IMR-90 (cell line): ENCODE measurements around the gene BTN3A1.

Experiments
- CTCF ChIP-seq: conservative IDR thresholded peaks from 2 replicates; pipeline ENCODE4 v1.5.1; 2012; ENCODE audit warnings: mild to moderate bottlenecking, low read depth, low read length, improper control_type of control experiment
- MXI1 ChIP-seq: IDR thresholded peaks from 2 replicates; pipeline ENCODE4 v1.6.1; 2012; ENCODE audit warnings: low read depth, mild to moderate bottlenecking, low read length, moderate library complexity, borderline replicate concordance
- POLR2A ChIP-seq: IDR thresholded peaks from 2 replicates; pipeline ENCODE4 v1.6.1; 2012; ENCODE audit warnings: mild to moderate bottlenecking, low read depth, low read length
- RAD21 ChIP-seq: IDR thresholded peaks from 2 replicates; pipeline ENCODE4 v1.6.1; 2012; ENCODE audit warnings: low read length, improper control_type of control experiment
- RCOR1 ChIP-seq: IDR thresholded peaks from 2 replicates; pipeline ENCODE4 v1.6.1; 2012; ENCODE audit warnings: mild to moderate bottlenecking, low read length, improper control_type of control experiment; ENCODE audit not compliant: insufficient replicate concordance
- RFX5 ChIP-seq: IDR thresholded peaks from 2 replicates; pipeline ENCODE4 v1.8.0; 2012; ENCODE audit warnings: low read depth, mild to moderate bottlenecking, low read length, moderate library complexity
- SMC3 ChIP-seq: fragments of 150-350 bp; IDR thresholded peaks from 2 replicates; pipeline ENCODE4 v1.6.1; 2016; ENCODE audit warnings: low read depth, mild to moderate bottlenecking, antibody characterized with exemption, low read length, moderate library complexity
- USF2 ChIP-seq: fragments of 150-350 bp; IDR thresholded peaks from 2 replicates; pipeline ENCODE4 v1.6.1; 2017; ENCODE audit warnings: mild to moderate bottlenecking, antibody characterized with exemption, low read length, low read depth

DNA sequence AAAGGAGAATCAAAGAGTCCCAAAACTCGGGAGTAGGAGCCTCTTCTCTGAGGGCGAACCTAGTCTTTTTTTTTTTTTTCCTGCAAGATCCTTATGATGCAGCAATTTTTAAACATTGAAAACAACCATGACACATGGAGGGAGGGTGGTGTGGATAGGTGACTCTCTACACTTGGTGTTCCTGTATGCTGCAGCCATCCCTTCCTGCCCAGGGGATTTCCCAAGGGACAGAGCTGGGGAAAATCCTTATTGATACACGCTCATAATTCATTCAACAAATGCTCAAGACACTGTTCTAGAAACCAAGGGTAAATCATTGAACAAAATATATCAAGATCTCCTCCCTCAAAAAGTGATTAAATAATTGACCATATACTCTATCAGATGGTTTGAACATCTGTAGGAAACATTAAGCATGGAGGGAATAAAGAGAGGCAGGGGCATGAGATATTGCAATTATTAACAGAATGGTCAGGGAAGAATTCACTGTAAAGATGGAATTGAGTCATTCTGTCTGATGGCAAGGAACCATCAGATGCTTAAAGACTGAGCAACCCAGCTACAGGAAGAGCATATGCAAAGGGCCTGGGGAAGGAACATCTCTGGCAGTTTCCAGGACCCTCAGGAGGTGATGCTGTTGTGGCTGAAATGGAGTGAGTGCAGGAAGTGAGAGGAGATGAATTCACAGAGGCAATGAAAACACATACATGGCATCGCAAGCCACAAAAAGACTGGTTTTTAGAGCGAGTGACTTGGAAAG lies 24.8 kb downstream of the BTN3A1 start:
- TF ChIP-seq CTCF (no peak), POLR2A (no peak), RAD21 (no peak), USF2 (no peak), RFX5 (no peak), RCOR1 (no peak), SMC3 (no peak), MXI1 (no peak)
